Activated B cell treated with CpG ODN at 0.5 μM for 24 hours (primary cell): Measurements from ENCODE around the gene LZTFL1. TPM values are rescaled to one million over a fixed set of nuclear protein-coding genes. Genes with fewer than 3 reads are reported as not detected.

ENCODE experiments used
- ATAC-seq: fragments of 200-7000 bp; cut with Tn5 transposase; one replicate; pipeline ENCODE4 v1.10.0; 2021; ENCODE audit warnings: low read depth, mild to moderate bottlenecking, moderate library complexity
- CTCF ChIA-PET: fragments of 350-600 bp; sonication (Branson Sonifier 250); formaldehyde crosslinking; loops from one replicate; lab custom pipeline; 2021; ENCODE audit warnings: antibody characterized with exemption; lab: Charles Lee
- POLR2A ChIA-PET: fragments of 350-600 bp; sonication (Branson Sonifier 250); formaldehyde crosslinking; loops from one replicate; lab custom pipeline; 2021; ENCODE audit warnings: antibody characterized with exemption; lab: Charles Lee
- DNase-seq: peaks from one replicate; pipeline ENCODE4 v3.0.0; 2022
- H3K27ac Mint-ChIP-seq: one replicate; pipeline ENCODE4 v1.8.0; 2020; ENCODE audit warnings: mixed read lengths
- H3K27me3 Mint-ChIP-seq: one replicate; pipeline ENCODE4 v1.8.0; 2021; ENCODE audit warnings: mixed read lengths
- H3K36me3 Mint-ChIP-seq: one replicate; pipeline ENCODE4 v1.8.0; 2021; ENCODE audit warnings: low read depth, mixed read lengths
- H3K4me1 Mint-ChIP-seq: one replicate; pipeline ENCODE4 v1.8.0; 2021; ENCODE audit warnings: mixed read lengths
- H3K4me3 Mint-ChIP-seq: one replicate; pipeline ENCODE4 v1.8.0; 2020; ENCODE audit warnings: mild to moderate bottlenecking, mixed read lengths
- H3K9me3 Mint-ChIP-seq: one replicate; pipeline ENCODE4 v1.8.0; 2020; ENCODE audit warnings: mixed read lengths
- intact Hi-C: fragments of 100-400 bp; cut with micrococcal nuclease; formaldehyde crosslinking; loops from one replicate; pipeline ENCODE4 v1.15.1; 2024
- total RNA-seq: library from RNA; stranded (reverse); gene quantifications from 2 replicates; pipeline ENCODE4 v1.2.3, GENCODE V29; 2022
- TF ChIP-seq, protein P1 (sequence below): fragments of 200-600 bp; IDR thresholded peaks from one replicate; pipeline ENCODE4 v1.8.0; 2022; ENCODE audit warnings: antibody characterized with exemption, mild to moderate bottlenecking

The LZTFL1 gene, protein sequence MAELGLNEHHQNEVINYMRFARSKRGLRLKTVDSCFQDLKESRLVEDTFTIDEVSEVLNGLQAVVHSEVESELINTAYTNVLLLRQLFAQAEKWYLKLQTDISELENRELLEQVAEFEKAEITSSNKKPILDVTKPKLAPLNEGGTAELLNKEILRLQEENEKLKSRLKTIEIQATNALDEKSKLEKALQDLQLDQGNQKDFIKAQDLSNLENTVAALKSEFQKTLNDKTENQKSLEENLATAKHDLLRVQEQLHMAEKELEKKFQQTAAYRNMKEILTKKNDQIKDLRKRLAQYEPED
- total RNA-seq, result 10.8 and 12.6 TPM in 2 replicates

DNA sequence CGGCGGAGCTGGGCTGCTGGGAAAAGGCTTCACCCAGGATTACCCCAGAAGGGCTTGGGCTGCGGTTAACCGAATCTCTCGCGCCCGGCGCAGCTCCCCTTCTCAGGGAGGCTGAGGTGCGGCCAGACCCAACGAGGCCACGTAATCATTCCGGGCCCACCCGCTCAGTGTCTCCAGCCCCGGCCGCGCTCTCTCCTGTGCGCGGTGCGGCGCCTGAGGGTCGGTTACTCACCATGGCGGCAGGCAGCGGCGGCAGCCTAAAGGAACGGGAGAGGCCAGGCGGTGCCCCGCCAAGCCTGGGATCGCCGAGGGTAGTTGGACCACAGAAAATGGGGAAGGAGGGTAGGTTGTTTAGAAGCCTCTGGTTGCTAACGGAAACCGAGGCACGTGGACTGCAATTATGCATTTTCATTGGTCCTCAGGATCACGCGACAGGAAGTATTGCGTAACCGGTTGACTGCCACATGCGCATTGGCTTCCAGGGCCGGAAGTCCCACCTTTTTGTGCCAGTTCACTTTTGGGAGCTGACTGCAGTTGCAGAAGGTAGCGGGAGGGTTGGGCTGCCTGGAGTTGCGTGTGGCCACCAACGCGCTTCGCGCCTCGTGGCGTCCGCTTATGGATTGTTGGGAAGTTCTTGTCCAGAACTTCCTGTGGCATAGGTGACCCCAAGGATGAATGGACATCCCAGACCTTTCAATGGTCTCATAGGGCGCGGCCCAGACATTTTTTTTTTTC is at the start of gene LZTFL1:
Gene LZTFL1, minus strand, starts transcription at position 363 of the 735 bp plus-strand sequence. Its CDS starts 128 bp downstream, at position 235.
- Mint-ChIP-seq H3K36me3 (peaks cover 7% of the 10 kb centered on the region), H3K9me3 (no peaks in the 10 kb centered on the region), H3K27ac (peak within 1 kb of the TSS; percentile 93), H3K4me1 (peaks cover 25% of the 10 kb centered on the region), H3K27me3 (peaks cover 2% of the 10 kb centered on the region), H3K4me3 (peak within 1 kb of the TSS; percentile 97)
- intact Hi-C loops, result loop anchor here (1.0 to 10.0 kb wide), 6 partner anchors 50 to 693 kb away; partner anchors contain the start of genes FYCO1 and SACM1L
- ChIA-PET CTCF (interaction anchor here (0.9 to 1.4 kb wide), 6 partner anchors 9 to 97 kb away, joined by 3 to 5 read pairs (median 4); no protein-coding TSS in a partner anchor), POLR2A (interaction anchor here (0.6 to 2.6 kb wide), 5 partner anchors 11 to 154 kb away, joined by 3 to 8 read pairs (median 3); partner anchors contain the start of gene FYCO1)
- TF ChIP-seq, protein P1, sequence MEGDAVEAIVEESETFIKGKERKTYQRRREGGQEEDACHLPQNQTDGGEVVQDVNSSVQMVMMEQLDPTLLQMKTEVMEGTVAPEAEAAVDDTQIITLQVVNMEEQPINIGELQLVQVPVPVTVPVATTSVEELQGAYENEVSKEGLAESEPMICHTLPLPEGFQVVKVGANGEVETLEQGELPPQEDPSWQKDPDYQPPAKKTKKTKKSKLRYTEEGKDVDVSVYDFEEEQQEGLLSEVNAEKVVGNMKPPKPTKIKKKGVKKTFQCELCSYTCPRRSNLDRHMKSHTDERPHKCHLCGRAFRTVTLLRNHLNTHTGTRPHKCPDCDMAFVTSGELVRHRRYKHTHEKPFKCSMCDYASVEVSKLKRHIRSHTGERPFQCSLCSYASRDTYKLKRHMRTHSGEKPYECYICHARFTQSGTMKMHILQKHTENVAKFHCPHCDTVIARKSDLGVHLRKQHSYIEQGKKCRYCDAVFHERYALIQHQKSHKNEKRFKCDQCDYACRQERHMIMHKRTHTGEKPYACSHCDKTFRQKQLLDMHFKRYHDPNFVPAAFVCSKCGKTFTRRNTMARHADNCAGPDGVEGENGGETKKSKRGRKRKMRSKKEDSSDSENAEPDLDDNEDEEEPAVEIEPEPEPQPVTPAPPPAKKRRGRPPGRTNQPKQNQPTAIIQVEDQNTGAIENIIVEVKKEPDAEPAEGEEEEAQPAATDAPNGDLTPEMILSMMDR, result no peak
- ATAC-seq (peak; percentile 88), DNase-seq (peak; percentile 80)

DNA sequence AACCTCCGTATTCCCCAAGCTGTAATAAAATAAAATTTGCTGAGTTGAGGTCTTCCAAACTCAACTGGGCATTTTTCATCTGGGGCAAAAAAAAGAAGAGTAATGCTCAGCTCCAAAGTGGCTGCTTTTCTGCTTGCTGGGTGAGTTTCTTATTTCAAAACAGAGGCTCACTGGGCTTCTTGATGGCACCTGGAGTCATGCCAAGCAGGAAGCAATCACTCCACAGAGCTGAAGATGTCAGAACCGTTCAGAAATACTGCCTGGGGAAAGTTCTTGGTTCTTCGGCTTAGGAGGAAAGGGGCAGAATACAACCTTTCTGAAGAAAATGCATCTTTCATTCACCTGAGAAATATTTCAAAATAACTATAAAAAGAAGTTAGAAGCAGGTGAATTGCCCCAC is 48.5 kb upstream of the LZTFL1 start:
- ChIA-PET POLR2A (no interaction called here), CTCF (no interaction called here)
- TF ChIP-seq, protein P1, result no peak
- intact Hi-C loops, result loop anchor here (5.0 kb wide), 2 partner anchors 33 to 48 kb away; partner anchors contain the start of gene LZTFL1
- Mint-ChIP-seq H3K9me3 (no peaks in the 10 kb centered on the region), H3K27me3 (no peaks in the 10 kb centered on the region), H3K36me3 (no peaks in the 10 kb centered on the region), H3K4me3 (peak overlapping the region; percentile 25), H3K27ac (peak overlapping the region; percentile 54), H3K4me1 (peaks cover 70% of the 10 kb centered on the region)
- DNase-seq, result no peak
- ATAC-seq, result no peak

DNA sequence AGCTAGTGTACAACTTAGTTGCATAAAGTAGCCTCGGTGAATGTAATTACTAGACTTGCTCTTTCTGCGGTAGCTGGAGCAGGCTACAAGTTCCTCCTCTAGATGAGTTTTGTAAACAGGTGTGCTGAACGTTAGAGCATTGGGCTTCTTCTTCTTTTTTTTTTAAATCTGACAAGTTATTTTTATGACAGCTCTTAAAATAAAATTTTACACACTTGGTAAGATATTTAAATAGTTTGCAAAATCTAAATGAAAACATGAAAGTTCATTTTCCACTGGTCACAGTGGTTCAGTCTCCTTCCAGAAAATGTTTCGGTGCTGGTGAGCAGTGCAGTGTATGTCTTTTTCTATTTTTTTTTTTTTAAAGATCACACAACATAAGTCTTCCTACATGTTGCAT is 47.4 kb upstream of the LZTFL1 start:
- TF ChIP-seq, protein P1, result no peak
- peak overlapping the region; percentile 26 for H3K27ac Mint-ChIP-seq
- peaks cover 61% of the 10 kb centered on the region for H3K4me1 Mint-ChIP-seq
- intact Hi-C loops, result no loop called here
- H3K4me3 Mint-ChIP-seq, result peak overlapping the region; percentile 21
- DNase-seq (no peak), ATAC-seq (peak; percentile 55)
- ChIA-PET CTCF (interaction anchor here (1.4 kb wide), 1 partner anchor 46 kb away, joined by 3 read pairs; no protein-coding TSS in a partner anchor), POLR2A (interaction anchor here (0.6 kb wide), 2 partner anchors 11 to 15 kb away, joined by 3 to 8 read pairs; no protein-coding TSS in a partner anchor)
- peaks cover 3% of the 10 kb centered on the region for H3K27me3 Mint-ChIP-seq
- H3K36me3 Mint-ChIP-seq, result no peaks in the 10 kb centered on the region
- no peaks in the 10 kb centered on the region for H3K9me3 Mint-ChIP-seq

DNA sequence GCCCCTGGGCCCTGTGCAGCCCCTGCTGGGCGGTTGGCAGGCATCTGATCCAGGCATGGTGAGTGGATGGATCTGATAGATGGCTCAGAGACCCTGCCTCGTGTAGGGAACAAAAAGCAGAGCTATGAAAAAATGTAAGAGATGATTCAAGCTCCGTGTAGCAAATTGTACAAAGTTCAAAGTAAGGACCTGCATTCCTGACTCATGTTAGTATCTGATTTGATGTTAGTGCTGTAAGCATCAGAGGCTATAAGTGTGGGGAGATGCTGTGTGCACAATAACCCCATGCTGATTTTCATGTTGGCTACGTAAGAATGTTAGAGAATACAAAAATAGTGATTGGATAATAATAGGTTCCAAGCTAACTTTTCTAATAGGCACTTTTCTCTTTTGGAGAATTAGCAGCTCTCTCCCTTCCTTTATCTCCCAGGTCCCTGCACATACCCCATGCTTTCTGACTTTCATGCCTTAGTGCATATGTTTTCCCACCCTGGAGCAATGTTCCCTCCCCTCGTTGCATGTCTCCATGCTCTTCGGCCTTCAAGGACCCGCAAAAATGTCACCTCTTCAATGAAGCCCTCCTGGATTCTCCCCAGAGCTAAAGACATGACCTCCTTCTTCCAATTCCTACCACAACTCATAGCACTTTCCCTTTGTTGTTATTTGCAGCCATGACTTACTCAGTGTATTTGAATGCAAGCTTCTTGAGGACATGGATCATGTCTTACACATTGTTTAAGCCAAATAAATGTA is 46.0 kb upstream of the LZTFL1 start:
- H3K4me3 Mint-ChIP-seq, result no peak overlapping the region
- no peaks in the 10 kb centered on the region for H3K9me3 Mint-ChIP-seq
- DNase-seq (no peak), ATAC-seq (no peak)
- ChIA-PET POLR2A (no interaction called here), CTCF (interaction anchor here (1.4 kb wide), 1 partner anchor 44 kb away, joined by 3 read pairs; no protein-coding TSS in a partner anchor)
- H3K27me3 Mint-ChIP-seq, result peaks cover 3% of the 10 kb centered on the region
- intact Hi-C loops, result no loop called here
- H3K27ac Mint-ChIP-seq, result no peak overlapping the region
- TF ChIP-seq, protein P1, result no peak
- H3K4me1 Mint-ChIP-seq, result peaks cover 47% of the 10 kb centered on the region
- H3K36me3 Mint-ChIP-seq, result no peaks in the 10 kb centered on the region
